ENCODE measurements around the gene NDUFA11.

The NDUFA11 gene

GRCh38 chr19:5922161-5922545 lies 18.6 kb upstream of the NDUFA11 start:
- no peak overlapping the region for H2AFZ ChIP-seq (ENCODE audit: low read length)
- no peak overlapping the region for H3K4me2 ChIP-seq (ENCODE audit: low read depth, low read length, poor library complexity, severe bottlenecking)
- H4K20me1 ChIP-seq (ENCODE audit: insufficient read depth, low read length, poor library complexity, severe bottlenecking): no peaks in the 10 kb centered on the region
- no peaks in the 10 kb centered on the region for H3K27me3 ChIP-seq (ENCODE audit: insufficient read depth, low read length, poor library complexity, severe bottlenecking)
- no peaks in the 10 kb centered on the region for H3K4me1 ChIP-seq (ENCODE audit: insufficient read depth, low read length, poor library complexity, severe bottlenecking)
- no peaks in the 10 kb centered on the region for H3K9me3 ChIP-seq (ENCODE audit: insufficient read depth, low read depth, low read length)
- H3K9ac ChIP-seq (ENCODE audit: low read depth, low read length, poor library complexity, severe bottlenecking): no peak overlapping the region
- H3F3A ChIP-seq (ENCODE audit: low read depth): no peaks in the 10 kb centered on the region
- TF ChIP-seq CTCF (conservative IDR thresholded peaks at IDR 0.05; ENCODE audit: low read length): no peak
- TF ChIP-seq EZH2phosphoT487 (IDR thresholded peaks at IDR 0.05; ENCODE audit: borderline replicate concordance): no peak
- no peaks in the 10 kb centered on the region for H3K9me2 ChIP-seq (replicated peaks; ENCODE audit: low read depth, low read length)
- H3K36me3 ChIP-seq (ENCODE audit: insufficient read depth, low read length): peaks cover 96% of the 10 kb centered on the region; the same call in 1 of the 2 replicates
- no peaks in the 10 kb centered on the region for H3K79me2 ChIP-seq (ENCODE audit: insufficient read depth, low read length)
- no peak overlapping the region for H3K4me3 ChIP-seq (ENCODE audit: low read length, poor library complexity, severe bottlenecking)

- Histone ChIP-seq H3K4me3 (ENCODE audit: low read length, poor library complexity, severe bottlenecking) (no peak overlapping the region), H3K9me3 (ENCODE audit: insufficient read depth, low read depth, low read length) (no peaks in the 10 kb centered on the region), H3K4me1 (ENCODE audit: insufficient read depth, low read length, poor library complexity, severe bottlenecking) (no peaks in the 10 kb centered on the region), H3K9me2 (replicated peaks; ENCODE audit: low read depth, low read length) (no peaks in the 10 kb centered on the region), H3K9ac (ENCODE audit: low read depth, low read length, poor library complexity, severe bottlenecking) (no peak overlapping the region), H3K4me2 (ENCODE audit: low read depth, low read length, poor library complexity, severe bottlenecking) (no peak overlapping the region), H3K27me3 (ENCODE audit: insufficient read depth, low read length, poor library complexity, severe bottlenecking) (no peaks in the 10 kb centered on the region), H3F3A (ENCODE audit: low read depth) (no peaks in the 10 kb centered on the region), H3K79me2 (ENCODE audit: insufficient read depth, low read length) (no peaks in the 10 kb centered on the region), H2AFZ (ENCODE audit: low read length) (no peak overlapping the region), H3K36me3 (ENCODE audit: insufficient read depth, low read length) (peaks cover 96% of the 10 kb centered on the region; the same call in 1 of the 2 replicates), H4K20me1 (ENCODE audit: insufficient read depth, low read length, poor library complexity, severe bottlenecking) (no peaks in the 10 kb centered on the region)
- no peak for TF ChIP-seq CTCF (conservative IDR thresholded peaks at IDR 0.05; ENCODE audit: low read length)
- no peak for TF ChIP-seq EZH2phosphoT487 (IDR thresholded peaks at IDR 0.05; ENCODE audit: borderline replicate concordance)
Observed at GRCh38 chr19:5921516-5922160, 18.0 kb upstream of the NDUFA11 start.

GRCh38 chr19:5918463-5919079 lies 15.0 kb upstream of the NDUFA11 start:
- Histone ChIP-seq H3K36me3 (ENCODE audit: insufficient read depth, low read length) (peaks cover 75% of the 10 kb centered on the region; the same call in 1 of the 2 replicates), H3K9ac (ENCODE audit: low read depth, low read length, poor library complexity, severe bottlenecking) (no peak overlapping the region), H3K27me3 (ENCODE audit: insufficient read depth, low read length, poor library complexity, severe bottlenecking) (no peaks in the 10 kb centered on the region), H3K79me2 (ENCODE audit: insufficient read depth, low read length) (no peaks in the 10 kb centered on the region), H3F3A (ENCODE audit: low read depth) (no peaks in the 10 kb centered on the region), H2AFZ (ENCODE audit: low read length) (no peak overlapping the region), H3K9me3 (ENCODE audit: insufficient read depth, low read depth, low read length) (no peaks in the 10 kb centered on the region), H3K4me3 (ENCODE audit: low read length, poor library complexity, severe bottlenecking) (no peak overlapping the region), H3K4me1 (ENCODE audit: insufficient read depth, low read length, poor library complexity, severe bottlenecking) (no peaks in the 10 kb centered on the region), H4K20me1 (ENCODE audit: insufficient read depth, low read length, poor library complexity, severe bottlenecking) (no peaks in the 10 kb centered on the region), H3K9me2 (replicated peaks; ENCODE audit: low read depth, low read length) (no peaks in the 10 kb centered on the region), H3K4me2 (ENCODE audit: low read depth, low read length, poor library complexity, severe bottlenecking) (no peak overlapping the region)
- TF ChIP-seq CTCF (conservative IDR thresholded peaks at IDR 0.05; ENCODE audit: low read length) (no peak), EZH2phosphoT487 (IDR thresholded peaks at IDR 0.05; ENCODE audit: borderline replicate concordance) (no peak)

Measured in Loucy (cell line).